DMS 273 (cell line): ENCODE data around the gene TRIP13.
"Not testable (repeated sequence)": the region's sequence is repeated elsewhere in the genome, so short reads cannot be mapped to it uniquely, and the experiment has no call there.

Source experiments
- DNase-seq: peaks from one replicate; lab custom pipeline; 2025; ENCODE audit not compliant: unreplicated experiment; lab: John Stamatoyannopoulos, UW

TRIP13 gene

GRCh38 chr5:871596-872298 is 20.9 kb upstream of the TRIP13 start:
- no peak for DNase-seq

DNA sequence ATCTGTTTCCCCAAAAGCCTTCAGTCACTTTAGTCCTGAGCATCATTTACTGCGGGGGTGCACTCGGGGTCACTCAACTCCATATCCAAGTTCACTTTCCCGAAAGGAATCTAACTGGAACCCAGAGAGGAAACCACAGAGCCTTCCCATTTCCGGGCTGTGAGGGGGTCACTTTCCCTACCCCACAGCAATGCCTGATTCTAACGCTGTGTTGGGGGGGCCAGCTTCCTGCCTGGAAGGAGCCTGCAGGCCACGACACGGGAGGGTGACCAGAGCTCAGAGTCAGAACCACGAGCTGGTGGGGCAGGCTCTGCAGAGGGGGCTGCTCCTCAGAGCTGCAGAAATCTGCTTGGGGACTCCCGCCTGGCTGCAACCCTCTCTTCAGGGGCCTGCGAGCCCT is 20.4 kb upstream of the TRIP13 start:
- no peak for DNase-seq

DNA sequence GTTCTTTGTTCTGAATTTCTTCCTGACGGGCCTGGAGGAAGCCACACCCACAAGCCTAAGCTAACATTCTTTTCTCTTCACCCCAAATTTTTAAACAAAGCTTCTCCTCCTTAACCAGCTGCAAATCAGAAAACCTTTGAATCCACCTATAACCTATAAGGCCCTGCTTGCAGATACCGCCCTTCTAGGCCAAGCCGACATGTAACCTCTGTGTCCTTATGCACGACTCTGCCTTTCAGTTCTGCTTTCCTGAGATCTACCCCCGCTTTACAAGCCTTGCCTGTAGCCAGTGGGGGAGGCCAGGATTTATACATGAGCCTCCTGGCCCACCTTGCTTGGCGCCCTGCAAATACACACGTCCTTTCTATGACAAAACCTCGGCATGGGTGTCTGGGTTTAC is 19.4 kb upstream of the TRIP13 start:
- DNase-seq, result no peak

GRCh38 chr5:875931-876330 is 16.8 kb upstream of the TRIP13 start:
- DNase-seq, result no peak

- no peak for DNase-seq
These were observed 16.0 kb upstream of the TRIP13 start for GRCh38 chr5:876398-877365.

GRCh38 chr5:878125-878524 is 14.6 kb upstream of the TRIP13 start:
- DNase-seq, result no peak

- DNase-seq, result not testable (repeated sequence)
These were observed 14.0 kb upstream of the TRIP13 start for GRCh38 chr5:878677-879076.

DNA sequence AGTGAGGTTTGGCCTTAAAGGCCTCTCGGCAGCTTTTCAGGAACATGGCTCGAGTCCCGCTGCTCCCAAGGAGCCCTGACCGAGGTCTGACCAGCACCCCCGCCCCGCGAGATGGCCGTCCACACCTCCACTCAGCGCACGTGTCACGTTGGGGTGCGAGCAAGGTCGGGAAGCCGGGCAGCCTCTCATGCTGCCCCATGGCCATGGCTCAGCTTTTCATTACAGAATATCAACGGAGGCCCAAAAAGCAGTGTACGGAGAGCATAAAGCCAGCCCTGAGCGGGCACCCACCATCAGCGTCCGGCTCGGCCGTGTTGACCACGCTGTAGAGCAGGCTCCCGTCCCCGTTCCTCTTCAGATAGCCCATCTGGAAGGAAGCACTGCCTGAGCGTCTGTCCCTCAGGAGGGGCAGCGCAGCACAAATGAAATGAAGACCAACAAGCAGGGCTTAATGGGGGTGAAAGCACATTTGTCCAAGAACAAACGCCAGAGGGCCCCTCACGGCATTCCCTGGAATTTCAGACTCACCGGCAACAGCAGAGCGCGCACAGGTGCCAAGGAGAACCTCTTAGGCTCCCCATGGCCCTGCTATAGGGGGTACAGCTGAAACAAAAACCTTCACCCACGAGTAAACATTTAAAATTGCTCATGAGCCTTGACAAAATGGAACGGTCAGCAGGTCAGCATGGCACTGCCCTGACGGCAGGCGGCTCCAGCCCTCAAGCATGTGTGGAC is 11.7 kb upstream of the TRIP13 start:
- no peak for DNase-seq

GRCh38 chr5:881551-881935 is 11.1 kb upstream of the TRIP13 start:
- no peak for DNase-seq

GRCh38 chr5:882253-883183 is 10.2 kb upstream of the TRIP13 start:
- no peak for DNase-seq

GRCh38 chr5:883475-884181 is 9.1 kb upstream of the TRIP13 start:
- no peak for DNase-seq

GRCh38 chr5:884345-885126 is 8.1 kb upstream of the TRIP13 start:
- no peak for DNase-seq

- no peak for DNase-seq
These were observed 7.6 kb upstream of the TRIP13 start for GRCh38 chr5:885127-885442.

GRCh38 chr5:885529-885928 is 7.2 kb upstream of the TRIP13 start:
- no peak for DNase-seq

GRCh38 chr5:886036-886435 is 6.6 kb upstream of the TRIP13 start:
- DNase-seq, result no peak

DNA sequence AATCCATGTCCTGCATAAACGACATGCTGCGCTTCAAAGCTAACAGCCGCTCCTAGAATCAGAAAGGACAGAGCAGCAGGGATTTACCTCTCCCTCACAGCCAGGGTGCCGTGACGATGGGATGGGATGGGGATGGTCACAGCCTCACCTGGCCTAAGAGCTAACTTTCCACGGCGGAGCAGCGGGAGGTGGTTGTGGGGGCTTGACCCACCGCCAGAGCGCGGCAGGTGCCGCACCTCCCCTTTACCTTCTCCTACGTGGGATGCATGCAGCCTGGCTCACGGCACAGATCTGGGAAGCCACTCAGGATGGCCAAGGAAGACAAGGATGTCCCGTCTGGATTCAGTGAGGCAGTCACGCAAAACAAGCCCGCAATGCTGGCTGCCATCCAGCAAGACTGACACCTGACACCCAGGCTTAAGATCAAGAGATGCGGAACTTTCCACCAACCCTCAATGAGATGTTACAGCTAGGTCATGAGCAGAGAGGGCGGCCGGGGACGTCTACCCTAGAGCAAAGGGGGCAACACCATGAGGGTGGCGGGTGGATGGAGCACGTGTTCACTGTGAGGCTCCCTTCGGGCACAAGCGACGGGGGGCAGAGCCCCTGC is 5.9 kb upstream of the TRIP13 start:
- peak; percentile 20 for DNase-seq

- no peak for DNase-seq
These were observed 4.6 kb upstream of the TRIP13 start for GRCh38 chr5:887947-888637.

GRCh38 chr5:888638-889035 is 4.0 kb upstream of the TRIP13 start:
- no peak for DNase-seq
